H9 (cell line): Measurements from ENCODE around the gene QPRT. TPM values are rescaled to one million over a fixed set of nuclear protein-coding genes. Genes with fewer than 3 reads are reported as not detected.
"Not testable (repeated sequence)": the region's sequence is repeated elsewhere in the genome, so short reads cannot be mapped to it uniquely, and the experiment has no call there.

Source experiments
- DNase-seq: peaks from one replicate; pipeline ENCODE4 v3.0.0-alpha.2; 2017
- H2AFZ ChIP-seq: one replicate; pipeline ENCODE4 v1.6.1; 2013; ENCODE audit warnings: mild to moderate bottlenecking, low read length, control low read depth, moderate library complexity
- H2AK5ac ChIP-seq: 2 replicates; pipeline ENCODE4 v1.6.1; 2013; ENCODE audit warnings: low read length, control low read depth, mixed read lengths; ENCODE audit not compliant: insufficient read length
- H2BK120ac ChIP-seq: one replicate; pipeline ENCODE4 v1.6.1; 2013; ENCODE audit warnings: low read depth, mild to moderate bottlenecking, low read length, control low read depth, inconsistent platforms; ENCODE audit not compliant: poor library complexity, severe bottlenecking
- H2BK12ac ChIP-seq: 2 replicates; pipeline ENCODE4 v1.6.1; 2013; ENCODE audit warnings: low read length, control low read depth, mixed read lengths, low read depth; ENCODE audit not compliant: insufficient read length
- H2BK15ac ChIP-seq: 2 replicates; pipeline ENCODE4 v1.6.1; 2013; ENCODE audit warnings: low read depth, low read length, control low read depth
- H2BK20ac ChIP-seq: one replicate; pipeline ENCODE4 v1.6.1; 2013; ENCODE audit warnings: low read depth, mild to moderate bottlenecking, low read length, control low read depth, inconsistent platforms; ENCODE audit not compliant: poor library complexity, severe bottlenecking
- H2BK5ac ChIP-seq: 2 replicates; pipeline ENCODE4 v1.6.1; 2013; ENCODE audit warnings: low read length, control low read depth, mixed read lengths; ENCODE audit not compliant: insufficient read length
- H3K14ac ChIP-seq: 2 replicates; pipeline ENCODE4 v1.6.1; 2013; ENCODE audit warnings: low read length, control low read depth; ENCODE audit not compliant: insufficient read depth
- H3K18ac ChIP-seq: 2 replicates; pipeline ENCODE4 v1.6.1; 2013; ENCODE audit warnings: low read depth, mild to moderate bottlenecking, mixed read lengths, low read length, control low read depth; ENCODE audit not compliant: insufficient read length
- H3K23ac ChIP-seq: 2 replicates; pipeline ENCODE4 v1.6.1; 2013; ENCODE audit warnings: low read length, control low read depth, mixed read lengths, low read depth; ENCODE audit not compliant: insufficient read length
- H3K23me2 ChIP-seq: 2 replicates; pipeline ENCODE4 v1.6.1; 2013; ENCODE audit warnings: low read depth, mild to moderate bottlenecking, mixed read lengths, low read length, control low read depth; ENCODE audit not compliant: insufficient read length, poor library complexity, severe bottlenecking
- H3K27ac ChIP-seq: 2 replicates; pipeline ENCODE4 v1.5.1; 2013; ENCODE audit warnings: low read length, control low read depth, mixed read lengths, low read depth; ENCODE audit not compliant: insufficient read length
- H3K27me3 ChIP-seq: 2 replicates; pipeline ENCODE4 v1.6.1; 2013; ENCODE audit warnings: low read length, control low read depth, inconsistent platforms; ENCODE audit not compliant: insufficient read depth
- H3K4ac ChIP-seq: 2 replicates; pipeline ENCODE4 v1.6.1; 2013; ENCODE audit warnings: low read depth, mild to moderate bottlenecking, control low read depth, inconsistent platforms, low read length, moderate library complexity
- H3K4me1 ChIP-seq: 2 replicates; pipeline ENCODE4 v1.6.1; 2013; ENCODE audit warnings: low read length, control low read depth, inconsistent platforms; ENCODE audit not compliant: insufficient read depth
- H3K4me2 ChIP-seq: 2 replicates; pipeline ENCODE4 v1.6.1; 2013; ENCODE audit warnings: low read length, control low read depth, mixed read lengths; ENCODE audit not compliant: insufficient read length, insufficient read depth
- H3K56ac ChIP-seq: 2 replicates; pipeline ENCODE4 v1.6.1; 2013; ENCODE audit warnings: low read depth, mild to moderate bottlenecking, mixed read lengths, low read length, control low read depth; ENCODE audit not compliant: insufficient read length
- H3K79me1 ChIP-seq: 2 replicates; pipeline ENCODE4 v1.6.1; 2013; ENCODE audit warnings: low read depth, mild to moderate bottlenecking, moderate library complexity, low read length, control low read depth, inconsistent platforms; ENCODE audit not compliant: insufficient read depth, poor library complexity, severe bottlenecking
- H3K79me2 ChIP-seq: 2 replicates; pipeline ENCODE4 v1.6.1; 2013; ENCODE audit warnings: low read length, control low read depth, inconsistent platforms; ENCODE audit not compliant: insufficient read depth
- H3K9ac ChIP-seq: 2 replicates; pipeline ENCODE4 v1.6.1; 2013; ENCODE audit warnings: low read length, control low read depth, mixed read lengths; ENCODE audit not compliant: insufficient read length; ENCODE audit errors: extremely low read depth
- H3K9me3 ChIP-seq: one replicate; pipeline ENCODE4 v1.6.1; 2013; ENCODE audit warnings: low read depth, low read length, inconsistent platforms; ENCODE audit not compliant: control insufficient read depth
- H3T11ph ChIP-seq: one replicate; pipeline ENCODE4 v1.6.1; 2013; ENCODE audit warnings: mild to moderate bottlenecking, low read length, control low read depth, inconsistent platforms
- H4K20me1 ChIP-seq: one replicate; pipeline ENCODE4 v1.6.1; 2013; ENCODE audit not compliant: control insufficient read depth, insufficient read length, insufficient read depth
- H4K5ac ChIP-seq: 2 replicates; pipeline ENCODE4 v1.6.1; 2013; ENCODE audit warnings: low read depth, mild to moderate bottlenecking, mixed read lengths, low read length, control low read depth; ENCODE audit not compliant: insufficient read length
- H4K8ac ChIP-seq: replicated peaks from 2 replicates; pipeline ENCODE4 v1.6.1; 2013; ENCODE audit warnings: low read length, control low read depth, mixed read lengths, low read depth; ENCODE audit not compliant: insufficient read length
- H4K91ac ChIP-seq: 2 replicates; pipeline ENCODE4 v1.6.1; 2013; ENCODE audit warnings: low read depth, mild to moderate bottlenecking, moderate library complexity, mixed read lengths, low read length, control low read depth; ENCODE audit not compliant: insufficient read length
- H3K27ac Mint-ChIP-seq, 3 experiments: 2 replicates in 2 of 3; 3 replicates in 1 of 3; pipeline ENCODE4 v1.8.0; 2020 to 2021; ENCODE audit warnings: mixed read lengths in 3 of 3, mild to moderate bottlenecking in 1 of 3, moderate library complexity in 1 of 3
- H3K27me3 Mint-ChIP-seq: 2 replicates; pipeline ENCODE4 v1.8.0; 2021; ENCODE audit warnings: low read depth, mild to moderate bottlenecking, moderate library complexity, mixed read lengths
- H3K36me3 Mint-ChIP-seq, 3 experiments: 2 replicates in 2 of 3; 3 replicates in 1 of 3; pipeline ENCODE4 v1.8.0; 2020 to 2021; ENCODE audit warnings: low read depth in 3 of 3, mixed read lengths in 3 of 3; ENCODE audit not compliant: insufficient read depth in 1 of 3
- H3K4me1 Mint-ChIP-seq, 2 experiments: 2 replicates each; pipeline ENCODE4 v1.8.0; 2020; ENCODE audit warnings: mixed read lengths in 2 of 2
- H3K4me3 Mint-ChIP-seq, 2 experiments: 2 replicates in 1 of 2; 3 replicates in 1 of 2; pipeline ENCODE4 v1.8.0; 2020 to 2021; ENCODE audit warnings: mild to moderate bottlenecking in 2 of 2, mixed read lengths in 2 of 2, moderate library complexity in 1 of 2
- H3K9me3 Mint-ChIP-seq, 2 experiments: 2 replicates in 1 of 2; 3 replicates in 1 of 2; pipeline ENCODE4 v1.8.0; 2020; ENCODE audit warnings: mild to moderate bottlenecking in 2 of 2, mixed read lengths in 2 of 2, moderate library complexity in 1 of 2
- CTCF ChIP-seq: fragments of 200-600 bp; sonication (generic); conservative IDR thresholded peaks from 3 replicates; pipeline ENCODE4 v1.8.0; 2021; ENCODE audit warnings: antibody characterized with exemption, mild to moderate bottlenecking
- WGBS: extraction: QIAGEN DNeasy Blood & Tissue Kit; methylation state at CpG from one replicate; pipeline ENCODE4 v1.1.7; 2013; ENCODE audit warnings: missing lambda C conversion rate, low lambda C conversion rate, mixed read lengths; ENCODE audit not compliant: insufficient read length; ENCODE audit errors: extremely low coverage; 5-methylcytosine and 5-hydroxymethylcytosine counted together
- total RNA-seq: library from RNA; stranded (reverse); gene quantifications from 2 replicates; pipeline ENCODE4 v1.2.1, GENCODE V29; 2021

QPRT gene
- total RNA-seq, 1 experiment from 2014 or later: 107 TPM

GRCh38 chr16:29745853-29746345 lies 66.9 kb downstream of the QPRT start, which contains the start of gene C16orf54:
TSS of gene C16orf54 (minus strand) at chr16:29745990. CDS start at chr16:29744951, 1,039 bp downstream.
- no peak within 1 kb of the TSS for H3K4me3 Mint-ChIP-seq

GRCh38 chr16:29746518-29746917 lies 67.5 kb downstream of the QPRT start:
- not testable (repeated sequence) for H3K14ac ChIP-seq, H3K4me2 ChIP-seq, H2BK15ac ChIP-seq, H3K27ac ChIP-seq, H3K56ac ChIP-seq, H4K5ac ChIP-seq, H3K4me3 Mint-ChIP-seq, H2BK120ac ChIP-seq, H3K27me3 Mint-ChIP-seq, H2AK5ac ChIP-seq, H3K79me2 ChIP-seq, H3K79me1 ChIP-seq, H3T11ph ChIP-seq, DNase-seq, H2BK12ac ChIP-seq, H4K20me1 ChIP-seq, H3K4ac ChIP-seq, H4K8ac ChIP-seq, H3K18ac ChIP-seq, H3K9ac ChIP-seq, H3K27me3 ChIP-seq, H2BK5ac ChIP-seq, H3K23ac ChIP-seq, H2BK20ac ChIP-seq, H3K4me1 ChIP-seq, H3K9me3 ChIP-seq, H3K23me2 ChIP-seq, H4K91ac ChIP-seq, H3K27ac Mint-ChIP-seq, H2AFZ ChIP-seq
- Mint-ChIP-seq H3K4me1 (peaks cover 0 to 16% of the 10 kb centered on the region in 2 experiments; a peak in 3 of 4 replicates), H3K36me3 (peaks cover 15 to 25% (median 21%) of the 10 kb centered on the region in 3 experiments), H3K9me3 (peaks cover 9 to 19% of the 10 kb centered on the region in 2 experiments; a peak in 4 of 5 replicates)
- WGBS: no CpG with 5 or more reads among the region's 4 CpGs

More at GRCh38 chr16:29745853-29746345, 66.9 kb downstream of the QPRT start, which contains the start of gene C16orf54:
- Histone ChIP-seq H2BK12ac (no peak within 1 kb of the TSS), H4K91ac (no peak within 1 kb of the TSS), H4K5ac (no peak within 1 kb of the TSS), H3K79me2 (no peaks in the 10 kb centered on the region), H2BK120ac (no peak within 1 kb of the TSS), H3K27ac (no peak within 1 kb of the TSS), H3K23me2 (no peaks in the 10 kb centered on the region), H3K4me2 (no peak within 1 kb of the TSS), H3K56ac (no peak within 1 kb of the TSS), H3K9me3 (no peaks in the 10 kb centered on the region), H3K18ac (peak within 1 kb of the TSS; percentile 46), H3K79me1 (no peaks in the 10 kb centered on the region), H2BK15ac (no peak within 1 kb of the TSS), H3K23ac (no peak within 1 kb of the TSS), H2BK5ac (no peak within 1 kb of the TSS), H2BK20ac (no peak within 1 kb of the TSS), H3K4ac (no peak within 1 kb of the TSS), H3K4me1 (no peaks in the 10 kb centered on the region), H4K8ac (no peak within 1 kb of the TSS), H3K27me3 (no peaks in the 10 kb centered on the region), H3K9ac (no peak within 1 kb of the TSS), H4K20me1 (no peaks in the 10 kb centered on the region), H2AK5ac (no peak within 1 kb of the TSS), H2AFZ (no peak within 1 kb of the TSS), H3T11ph (no peak within 1 kb of the TSS), H3K14ac (no peak within 1 kb of the TSS)
- peak within 1 kb of the TSS in 2 of 3 experiments; percentile 57 to 75; a peak in 4 of 7 replicates for H3K27ac Mint-ChIP-seq
- peaks cover 19 to 31% (median 27%) of the 10 kb centered on the region in 3 experiments for H3K36me3 Mint-ChIP-seq
- peaks cover 0 to 16% of the 10 kb centered on the region in 2 experiments; a peak in 3 of 4 replicates for H3K4me1 Mint-ChIP-seq
- peaks cover 3% of the 10 kb centered on the region for H3K27me3 Mint-ChIP-seq
- WGBS: no CpG with 5 or more reads among the region's 12 CpGs
- no peak for DNase-seq
- no peak for TF ChIP-seq CTCF
- peaks cover 9 to 19% of the 10 kb centered on the region in 2 experiments; a peak in 4 of 5 replicates for H3K9me3 Mint-ChIP-seq
